LNCaP clone FGC (cell line): ENCODE data around the gene SLC12A5.
"Not testable (repeated sequence)": the region's sequence is repeated elsewhere in the genome, so short reads cannot be mapped to it uniquely, and the experiment has no call there.

Source experiments
- DNase-seq: peaks from one replicate; pipeline ENCODE4 v3.0.0-alpha.2; 2011; ENCODE audit warnings: low read depth
- H3K4me3 ChIP-seq: 2 replicates; pipeline ENCODE4 v1.5.1; 2011; ENCODE audit warnings: mild to moderate bottlenecking, low read depth, low read length, control low read depth
- CTCF ChIP-seq: IDR thresholded peaks from 2 replicates; pipeline ENCODE4 v1.5.1; 2012; ENCODE audit warnings: mild to moderate bottlenecking; ENCODE audit not compliant: control insufficient read depth, insufficient read depth; ENCODE audit errors: extremely low read depth

The SLC12A5 gene

GRCh38 chr20:46087161-46087560 is 58.1 kb downstream of the SLC12A5 start:
- H3K4me3 ChIP-seq, result no peak overlapping the region
- DNase-seq, result peak; percentile 26
- TF ChIP-seq CTCF, result peak; percentile 59

- no peak for TF ChIP-seq CTCF
- peak; percentile 52 for DNase-seq
Measured at GRCh38 chr20:46088409-46089166, 59.6 kb downstream of the SLC12A5 start.

DNA sequence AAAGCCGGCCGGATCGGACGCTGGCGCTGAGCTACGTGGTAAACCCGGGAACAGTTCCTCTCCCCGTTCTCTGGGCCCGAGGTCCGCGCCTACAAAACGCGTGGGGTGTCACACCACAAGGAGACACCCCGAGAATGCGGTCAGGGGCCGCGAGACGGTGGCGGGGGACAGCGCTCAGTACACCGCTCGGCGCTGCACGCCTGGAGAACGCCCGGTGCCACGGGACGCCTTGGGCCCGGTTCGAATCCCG is 60.1 kb downstream of the SLC12A5 start:
- peak overlapping the region; percentile 77 for H3K4me3 ChIP-seq
- no peak for TF ChIP-seq CTCF
- no peak for DNase-seq

More at GRCh38 chr20:46088409-46089166, 59.6 kb downstream of the SLC12A5 start:
- peak overlapping the region; percentile 77 for H3K4me3 ChIP-seq

- peak; percentile 88 for DNase-seq
Measured at GRCh38 chr20:46089417-46090388, 60.7 kb downstream of the SLC12A5 start, which contains the start of gene NCOA5. Gene NCOA5, minus strand, starts transcription at chr20:46089962. Its CDS starts 10,538 bp downstream, at chr20:46079424.

DNA sequence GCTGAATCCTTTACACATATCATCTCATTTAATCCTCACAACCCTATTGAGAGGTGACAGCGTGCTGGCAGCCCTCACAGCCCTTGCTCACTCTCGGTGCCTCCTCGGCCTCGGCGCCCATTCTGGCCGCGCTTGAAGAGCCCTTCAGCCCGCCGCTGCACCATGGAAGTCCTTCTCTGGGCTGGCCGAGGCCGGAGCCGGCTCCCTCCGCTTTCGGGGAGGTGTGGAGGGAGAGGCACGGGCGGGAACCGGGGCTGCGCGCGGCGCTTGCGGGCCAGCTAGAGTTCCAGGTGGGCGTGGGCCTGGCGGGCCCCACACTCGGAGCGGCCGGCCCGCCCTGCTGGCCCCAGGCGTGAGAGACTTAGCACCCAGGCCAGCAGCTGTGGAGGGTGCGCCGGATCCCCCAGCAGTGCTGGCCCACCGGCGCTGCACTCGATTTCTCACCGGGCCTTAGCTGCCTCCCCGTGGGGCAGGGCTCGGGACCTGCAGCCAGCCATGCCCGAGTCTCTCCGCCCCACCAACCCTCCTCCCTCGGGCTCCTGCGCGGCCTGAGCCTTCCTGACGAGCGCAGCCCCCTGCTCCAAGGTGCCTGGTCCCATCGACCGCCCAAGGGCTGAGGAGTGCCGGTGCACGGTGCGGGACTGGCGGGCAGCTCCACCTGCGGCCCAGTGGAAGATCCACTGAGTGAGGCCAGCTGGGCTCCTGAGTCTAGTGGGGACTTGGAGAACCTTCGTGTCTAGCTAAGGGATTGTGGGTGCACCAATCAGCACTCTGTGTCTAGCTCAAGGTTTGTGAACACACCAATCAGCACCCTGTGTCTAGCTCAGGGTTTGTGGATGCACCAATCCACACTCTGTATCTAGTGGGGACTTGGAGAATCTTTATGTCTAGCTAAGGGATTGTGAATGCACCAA is 62.9 kb downstream of the SLC12A5 start:
- not testable (repeated sequence) for DNase-seq

More at GRCh38 chr20:46089417-46090388, 60.7 kb downstream of the SLC12A5 start, which contains the start of gene NCOA5:
- TF ChIP-seq CTCF, result peak; percentile 60
- H3K4me3 ChIP-seq, result peak within 1 kb of the TSS; percentile 77

GRCh38 chr20:46093531-46093930 is 64.5 kb downstream of the SLC12A5 start:
- DNase-seq, result no peak
- H3K4me3 ChIP-seq, result no peak overlapping the region
- TF ChIP-seq CTCF, result no peak

More for the DNA sequence above, 62.9 kb downstream of the SLC12A5 start:
- H3K4me3 ChIP-seq, result not testable (repeated sequence)
